Measurements from ENCODE around the gene SH3RF1.

DNA sequence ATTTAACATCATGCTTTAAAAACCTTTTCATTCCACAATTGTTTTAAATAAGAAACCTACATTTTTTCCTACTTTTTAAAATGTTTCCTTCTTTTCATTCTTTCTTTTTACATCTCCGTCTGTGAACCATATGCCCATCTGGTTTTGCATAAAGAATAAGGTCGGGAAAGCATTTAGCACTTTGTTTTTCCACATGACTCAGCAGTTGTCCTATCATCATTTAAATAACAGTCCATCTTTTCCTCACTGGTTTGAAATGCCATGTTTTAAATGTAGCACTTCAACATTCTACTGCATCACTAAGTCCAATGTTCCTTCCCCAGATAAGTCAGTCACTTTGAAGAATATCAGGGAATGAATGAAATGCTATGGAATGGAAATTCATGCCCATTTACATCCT lies 128.4 kb downstream of the SH3RF1 start:
- TF ChIP-seq GATA2 (IDR thresholded peaks at IDR 0.05; ENCODE audit: low read depth, low read length) = no peak
- TF ChIP-seq GATA3 (IDR thresholded peaks at IDR 0.05; ENCODE audit: low read depth, low read length) = no peak
